GM12892 (cell line): ENCODE data around the gene PDE4B.

ENCODE experiments used
- DNase-seq: peaks from one replicate; pipeline ENCODE4 v3.0.0; 2011; ENCODE audit not compliant: insufficient read length
- FAIRE-seq: peaks from 2 replicates; lab custom pipeline; 2011; peaks lifted over from hg19 to GRCh38; lab: Jason Lieb, UNC
- POLR2A ChIP-seq: IDR thresholded peaks from 2 replicates; pipeline ENCODE4 v1.6.1; 2011; ENCODE audit warnings: low read depth, low read length, control low read depth
- POLR2AphosphoS5 ChIP-seq: IDR thresholded peaks from 2 replicates; pipeline ENCODE4 v1.6.1; 2011; ENCODE audit warnings: low read depth, low read length, control low read depth
- TAF1 ChIP-seq: IDR thresholded peaks from 2 replicates; pipeline ENCODE4 v1.6.1; 2011; ENCODE audit warnings: low read depth, mild to moderate bottlenecking, control low read depth, low read length, borderline replicate concordance

Gene PDE4B

DNA sequence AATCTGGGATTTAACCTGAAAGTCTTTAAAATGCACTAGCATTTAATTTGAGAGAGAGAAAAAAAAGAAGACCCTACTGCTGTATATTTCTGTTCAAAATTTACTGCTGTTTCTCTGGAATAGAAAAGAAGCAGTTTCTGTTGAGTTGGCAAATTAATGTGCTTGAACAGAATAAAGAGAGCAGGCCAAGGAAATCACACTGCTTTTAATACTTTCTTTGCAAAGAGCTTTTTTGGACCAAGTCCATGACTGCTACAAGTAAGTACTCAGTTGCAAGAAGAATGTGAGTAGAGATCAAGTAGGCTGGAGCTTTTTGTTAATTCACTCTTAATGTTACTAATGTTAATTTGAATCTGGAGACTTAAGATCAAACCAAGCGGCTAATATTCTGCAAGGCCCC lies 405.1 kb downstream of the PDE4B start:
- FAIRE-seq (no peak), DNase-seq (no peak)
- TF ChIP-seq TAF1 (no peak), POLR2A (no peak), POLR2AphosphoS5 (no peak)

- FAIRE-seq (no peak), DNase-seq (no peak)
Measured at GRCh38 chr1:66206563-66207144, 414.0 kb downstream of the PDE4B start.

DNA sequence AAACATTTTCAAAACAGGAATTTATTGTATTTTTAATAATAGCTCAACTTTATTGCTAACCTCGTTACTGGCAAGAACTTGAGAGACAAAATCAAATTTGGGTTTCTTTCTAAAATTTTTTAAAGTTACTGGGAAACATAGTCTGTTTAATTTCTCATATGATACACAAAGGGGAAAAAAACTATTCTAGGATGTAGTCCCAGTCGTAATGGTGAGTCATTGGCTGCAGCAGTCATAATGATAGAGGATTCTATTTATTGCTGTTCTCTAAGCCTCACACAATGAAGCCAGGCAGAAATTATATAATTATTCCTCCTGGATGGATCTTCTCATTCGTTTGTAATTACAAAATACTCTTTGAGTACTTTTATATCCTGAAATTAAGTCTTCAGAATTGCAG lies 414.8 kb downstream of the PDE4B start:
- FAIRE-seq (no peak), DNase-seq (no peak)
- TF ChIP-seq POLR2AphosphoS5, result no peak
- no peak for TF ChIP-seq POLR2A
- TF ChIP-seq TAF1, result no peak

More at GRCh38 chr1:66206563-66207144, 414.0 kb downstream of the PDE4B start:
- TF ChIP-seq POLR2AphosphoS5 (no peak), POLR2A (no peak), TAF1 (no peak)

DNA sequence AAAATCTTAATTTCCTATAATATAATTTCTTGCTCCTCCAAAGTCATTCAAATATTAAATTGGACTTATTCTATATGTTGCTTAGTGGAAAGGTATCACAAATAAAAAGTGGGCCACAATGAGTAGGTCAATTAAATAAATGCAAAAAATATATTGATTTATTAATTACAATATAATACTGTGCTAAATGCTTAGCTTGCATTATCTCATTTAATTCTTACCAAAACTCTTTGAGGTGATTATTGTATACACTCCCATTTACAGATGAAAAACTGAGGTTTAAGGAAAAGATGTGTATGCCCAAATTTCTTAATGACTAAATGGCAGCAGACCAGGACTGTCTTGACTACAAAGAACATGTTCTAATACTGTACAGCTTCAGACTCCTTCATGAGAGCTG lies 415.9 kb downstream of the PDE4B start:
- no peak for TF ChIP-seq POLR2A
- no peak for TF ChIP-seq TAF1
- no peak for TF ChIP-seq POLR2AphosphoS5
- FAIRE-seq (no peak), DNase-seq (no peak)

DNA sequence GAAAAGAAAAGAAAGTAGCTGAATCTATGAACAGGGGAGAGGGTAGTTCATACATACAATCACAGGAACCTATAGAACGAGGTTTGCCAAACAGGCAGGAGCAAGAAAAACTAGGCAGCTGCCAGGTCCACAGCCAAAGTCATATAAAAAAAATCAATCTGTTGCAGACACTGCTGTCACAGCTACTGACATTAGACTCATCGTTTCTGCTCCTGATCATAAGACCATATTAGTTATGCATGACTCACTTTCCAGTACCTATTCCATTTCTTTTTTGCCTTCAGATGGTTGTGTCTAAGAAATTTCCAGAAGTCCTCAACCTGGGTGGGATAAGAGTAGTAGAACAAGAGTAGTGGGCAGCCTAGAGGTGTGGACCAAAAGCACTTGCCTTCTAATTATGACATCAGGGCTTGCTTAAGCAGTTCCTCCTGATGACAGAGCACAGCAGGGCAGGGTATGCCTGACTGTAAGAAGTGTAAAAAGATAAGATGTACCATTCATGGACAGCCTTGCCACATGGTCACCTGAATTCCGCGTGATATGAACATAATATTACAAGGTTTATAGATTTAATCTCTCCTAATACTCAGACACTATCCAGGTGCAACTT lies 418.0 kb downstream of the PDE4B start:
- FAIRE-seq (no peak), DNase-seq (no peak)
- TF ChIP-seq TAF1 (no peak), POLR2AphosphoS5 (no peak), POLR2A (no peak)

DNA sequence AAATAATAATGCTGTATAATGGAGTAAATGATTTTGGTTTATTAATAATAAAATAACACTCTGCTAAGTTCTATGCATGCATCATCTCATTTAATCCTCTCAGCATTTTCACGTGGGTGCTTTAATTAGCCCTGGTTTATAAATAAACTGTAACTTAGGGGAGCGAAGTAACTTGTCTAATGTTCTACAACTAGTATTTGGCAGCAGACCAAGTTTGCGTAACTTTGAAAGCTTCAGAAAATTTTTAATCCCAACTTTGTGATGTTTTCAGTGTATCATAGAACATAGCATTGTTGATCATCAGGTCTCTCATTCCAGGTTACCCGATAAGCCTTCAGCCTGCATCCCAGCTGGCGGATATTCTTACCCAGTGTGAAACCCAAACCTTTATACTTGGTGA lies 418.8 kb downstream of the PDE4B start:
- TF ChIP-seq POLR2AphosphoS5 (no peak), POLR2A (no peak), TAF1 (no peak)
- FAIRE-seq, result no peak
- no peak for DNase-seq

- DNase-seq (no peak), FAIRE-seq (no peak)
- TF ChIP-seq POLR2AphosphoS5, result no peak
- no peak for TF ChIP-seq POLR2A
- no peak for TF ChIP-seq TAF1
Measured at GRCh38 chr1:66213491-66213890, 420.8 kb downstream of the PDE4B start.

- FAIRE-seq (peak; percentile 44), DNase-seq (no peak)
- TF ChIP-seq POLR2AphosphoS5 (no peak), TAF1 (no peak), POLR2A (no peak)
Measured at GRCh38 chr1:66214901-66215300, 422.2 kb downstream of the PDE4B start.

GRCh38 chr1:66217021-66217420 lies 424.3 kb downstream of the PDE4B start:
- no peak for FAIRE-seq
- TF ChIP-seq POLR2A (no peak), POLR2AphosphoS5 (no peak), TAF1 (no peak)
- DNase-seq, result no peak

GRCh38 chr1:66217561-66217960 lies 424.9 kb downstream of the PDE4B start:
- TF ChIP-seq TAF1 (no peak), POLR2A (no peak), POLR2AphosphoS5 (no peak)
- FAIRE-seq (no peak), DNase-seq (no peak)

GRCh38 chr1:66220477-66220876 lies 427.8 kb downstream of the PDE4B start:
- no peak for DNase-seq
- TF ChIP-seq POLR2A, result no peak
- no peak for TF ChIP-seq POLR2AphosphoS5
- FAIRE-seq, result no peak

GRCh38 chr1:66223681-66224080 lies 431.0 kb downstream of the PDE4B start:
- TF ChIP-seq POLR2A (no peak), TAF1 (no peak), POLR2AphosphoS5 (no peak)
- FAIRE-seq (no peak), DNase-seq (no peak)
